Inflammatory macrophage treated with lipopolysaccharide for 1 hour (primary cell): Measurements from ENCODE around the gene A3GALT2.

Source experiments
- DNase-seq, 2 donors: peaks; one replicate each; pipeline ENCODE4 v3.0.0-alpha.2; 2020 to 2022

The A3GALT2 gene

DNA sequence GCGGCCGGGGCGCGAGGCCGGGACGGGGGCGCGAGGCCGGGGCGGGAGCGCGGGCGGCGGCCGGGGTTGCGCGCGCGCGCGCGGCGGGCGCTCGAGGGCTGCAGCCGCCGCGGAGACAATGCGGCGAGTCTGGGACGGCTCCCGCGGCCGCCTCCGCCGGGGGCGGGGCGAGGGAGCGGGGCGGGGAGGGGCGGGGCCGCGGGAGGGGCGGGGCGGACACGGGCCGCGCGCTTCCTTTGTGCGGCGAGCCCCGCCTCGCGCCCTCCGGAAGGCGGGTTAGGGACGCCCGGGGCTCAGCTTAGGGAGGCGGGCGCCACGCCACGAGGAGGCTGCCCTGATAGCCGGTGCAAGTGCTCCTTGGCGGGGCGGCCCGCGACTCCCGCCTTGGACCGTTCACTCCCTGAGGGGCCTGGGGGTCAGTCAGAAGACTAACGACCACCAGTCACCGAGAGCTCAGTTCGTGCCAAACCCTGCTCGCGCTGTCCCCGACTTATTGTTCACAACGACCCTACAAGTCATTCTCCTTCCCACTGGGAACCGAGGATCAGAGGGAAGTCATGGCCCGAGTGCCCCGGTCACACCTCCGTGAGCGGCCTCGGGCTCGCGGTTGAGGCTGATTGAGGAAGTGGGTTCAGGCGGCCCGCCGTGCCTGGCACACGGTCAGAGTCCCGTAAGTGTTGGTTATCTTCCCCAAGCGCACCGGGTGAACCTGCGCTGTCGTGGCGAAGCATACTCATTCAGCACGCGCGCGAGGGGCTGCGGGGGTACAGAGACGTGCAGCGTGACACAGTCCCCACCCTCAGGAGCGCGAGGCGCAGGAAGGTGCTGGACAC is 29.1 kb upstream of the A3GALT2 start:
- peak; percentile 80 for DNase-seq

DNA sequence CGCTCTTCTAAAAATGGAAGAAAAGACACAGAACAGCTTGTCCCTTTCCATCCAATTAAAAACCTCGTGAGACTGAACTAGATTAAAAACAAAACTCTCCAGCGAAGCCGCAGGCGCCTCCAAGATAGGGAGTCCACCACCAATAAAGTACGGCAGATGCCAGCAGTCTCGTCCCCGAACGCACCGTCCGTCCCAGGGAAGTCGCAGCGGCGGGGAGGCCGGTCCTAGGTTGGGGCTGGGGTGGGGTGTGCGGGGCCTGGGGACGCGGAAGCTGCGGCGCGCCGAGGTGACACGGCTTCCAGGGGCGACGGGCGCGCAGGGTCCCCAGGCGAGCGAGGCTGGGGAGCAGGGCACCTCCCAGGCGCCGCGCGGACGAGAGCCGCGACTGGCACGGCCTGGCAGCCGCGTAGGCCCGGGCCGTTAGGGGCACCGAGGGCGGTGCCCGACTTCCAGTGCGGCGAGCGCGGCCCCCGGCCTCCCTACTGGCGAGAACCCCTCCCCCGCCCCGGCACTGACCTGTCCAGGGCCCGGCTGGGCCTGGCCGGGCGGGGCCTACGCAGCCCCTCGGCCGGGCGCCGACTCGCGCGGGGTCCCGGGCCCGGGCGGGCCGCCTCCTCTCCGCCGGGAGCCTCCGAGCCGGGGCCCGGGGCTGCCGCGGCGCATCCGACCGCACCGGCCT is 28.3 kb upstream of the A3GALT2 start:
- DNase-seq: peak in 1 of 2 donors; percentile 22

DNA sequence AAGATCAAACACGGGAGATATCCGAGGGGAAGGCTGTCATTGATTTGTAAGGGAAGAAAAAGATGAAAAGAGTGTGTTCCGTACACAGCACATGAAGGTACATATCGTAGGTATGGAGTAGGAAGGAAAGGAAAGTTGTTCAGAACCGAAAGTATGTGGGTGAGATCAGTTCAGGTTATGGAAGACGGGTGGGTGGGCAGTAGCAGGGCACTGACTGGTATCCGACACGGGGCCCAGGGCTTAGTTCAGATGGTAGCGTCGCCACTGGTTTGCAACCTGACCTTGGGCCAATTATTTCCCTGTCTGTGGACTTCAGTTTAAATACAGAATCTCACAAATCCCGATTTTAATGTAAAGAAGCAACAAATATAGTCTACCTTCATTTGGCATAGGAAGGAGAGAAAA is 27.8 kb upstream of the A3GALT2 start:
- peak in 1 of 2 donors; percentile 43 for DNase-seq

GRCh38 chr1:33348194-33348593 is 27.3 kb upstream of the A3GALT2 start:
- DNase-seq: no peak

DNA sequence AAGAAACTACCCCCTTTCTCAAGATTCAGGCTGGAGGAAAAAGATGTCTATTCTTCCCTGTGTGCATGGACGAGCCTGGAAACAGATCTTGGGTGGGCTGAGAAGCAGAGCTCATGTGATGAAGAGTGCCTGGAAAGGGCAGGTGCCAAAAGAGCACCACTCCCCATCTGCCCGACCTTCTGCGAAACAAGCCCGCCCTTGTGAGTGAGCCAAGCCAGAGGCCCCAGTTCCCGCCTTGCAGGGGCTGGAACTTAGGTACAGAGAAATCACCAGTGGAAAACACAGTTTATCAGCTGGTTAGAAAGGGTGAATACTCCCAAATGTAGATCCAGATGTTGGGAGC is 26.7 kb upstream of the A3GALT2 start:
- DNase-seq: no peak

DNA sequence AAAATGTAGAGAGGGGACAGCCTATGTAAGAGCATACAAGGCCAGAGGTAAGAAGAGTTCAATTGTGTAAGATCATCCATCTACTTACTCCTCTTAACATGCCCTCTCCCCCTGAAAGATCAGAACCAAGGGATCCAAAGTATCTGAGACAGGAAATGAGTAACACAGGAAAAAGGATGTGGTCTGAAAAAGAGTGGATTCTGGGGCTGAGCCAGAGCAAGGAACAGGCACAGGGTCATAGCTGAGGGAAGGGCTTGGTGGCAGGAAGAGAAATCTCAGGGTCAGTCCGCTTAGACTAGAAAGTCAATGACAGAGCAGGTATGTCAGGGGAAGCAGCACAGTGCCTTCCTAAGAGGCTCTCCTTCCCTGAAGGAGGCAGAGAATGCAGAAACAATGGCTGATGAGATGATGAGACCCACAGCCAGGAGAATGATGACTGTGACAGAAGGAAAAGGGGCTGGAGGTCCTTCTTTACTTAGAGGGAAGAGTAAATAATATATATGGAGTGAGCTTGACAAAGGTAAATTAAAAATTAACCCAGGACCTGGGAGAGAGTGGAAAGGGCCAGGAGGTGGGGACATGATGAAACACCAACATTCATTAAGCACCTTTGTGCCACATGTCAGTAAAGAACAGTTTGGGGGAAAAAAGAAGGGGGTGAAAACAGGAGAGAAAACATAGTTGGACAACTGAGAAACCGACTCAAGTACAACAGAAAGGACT is 26.2 kb upstream of the A3GALT2 start:
- peak in 1 of 2 donors; percentile 31 for DNase-seq

DNA sequence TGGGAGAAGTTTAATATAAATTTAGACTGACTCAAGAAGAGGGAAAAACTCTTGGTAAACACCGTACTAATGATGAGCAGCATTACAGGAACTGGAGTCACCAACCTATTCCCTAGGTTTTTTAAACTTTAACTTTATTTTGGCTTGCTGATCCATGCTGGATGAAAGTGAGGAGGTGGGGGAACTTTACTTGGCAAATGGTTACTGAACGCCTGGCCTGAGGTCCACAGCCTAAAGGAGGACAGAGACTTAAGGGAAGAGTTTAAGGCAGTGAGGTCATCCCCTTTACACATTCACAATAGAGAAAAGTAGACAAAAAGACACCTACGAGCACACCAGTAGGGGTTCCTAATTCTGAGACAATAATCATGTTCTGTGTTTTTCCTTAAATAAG is 25.6 kb upstream of the A3GALT2 start:
- DNase-seq: peak; percentile 23 to 53

- no peak for DNase-seq
Measured at GRCh38 chr1:33344896-33345560, 24.1 kb upstream of the A3GALT2 start.

- DNase-seq: no peak
Measured at GRCh38 chr1:33343539-33343938, 22.6 kb upstream of the A3GALT2 start.

DNA sequence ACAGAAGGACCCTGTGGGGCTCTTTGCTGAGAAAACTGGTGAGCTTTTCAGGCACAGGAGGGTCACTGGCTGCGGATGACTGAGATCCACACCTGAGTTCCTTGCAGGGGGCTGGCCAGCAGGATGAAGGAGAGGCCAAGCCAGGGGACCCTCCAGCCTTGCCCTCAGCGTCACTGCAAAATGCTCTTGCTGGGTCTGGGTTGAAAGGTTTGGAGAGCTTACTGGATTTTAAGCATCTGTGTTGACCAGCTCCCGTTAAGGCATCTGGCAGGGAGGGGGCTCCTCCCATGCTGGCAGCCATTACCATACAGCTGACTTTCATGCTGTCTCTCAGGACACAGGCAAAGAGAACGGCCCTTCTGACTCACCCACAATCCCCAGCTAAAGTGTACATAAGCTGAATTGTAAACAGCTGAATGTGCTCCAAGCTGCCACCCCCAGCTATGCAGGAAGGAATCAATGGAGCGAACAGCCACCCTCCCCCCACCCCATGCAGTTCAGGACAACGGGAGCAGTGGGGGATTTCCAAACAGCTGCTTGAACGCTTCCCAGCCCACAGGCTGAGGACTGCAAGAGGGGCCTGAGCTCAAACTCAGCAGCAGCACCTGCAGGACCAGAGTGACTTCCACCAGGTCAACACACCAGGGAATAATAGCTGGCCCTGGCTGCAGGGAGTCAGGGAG is 21.3 kb upstream of the A3GALT2 start:
- no peak for DNase-seq

DNA sequence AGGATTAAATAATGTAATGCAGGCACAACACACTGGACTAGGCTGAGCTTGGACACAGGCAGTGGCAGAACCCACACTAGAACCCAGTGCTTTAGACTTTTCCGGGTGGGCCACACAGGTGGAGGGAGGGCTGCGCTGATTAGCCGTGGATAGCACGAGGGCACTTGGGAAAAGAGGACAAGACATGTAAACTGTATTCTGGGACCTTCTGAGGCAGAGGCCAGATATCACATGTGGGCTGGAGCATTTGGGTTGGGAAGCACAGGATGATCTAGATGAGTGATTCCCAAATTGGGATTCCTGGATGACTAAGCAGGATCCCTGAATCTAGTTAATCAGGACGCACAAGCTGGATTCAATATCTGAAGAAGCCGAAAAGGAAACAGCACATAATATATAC is 20.3 kb upstream of the A3GALT2 start:
- DNase-seq: no peak

- DNase-seq: no peak
Measured at GRCh38 chr1:33339413-33339812, 18.5 kb upstream of the A3GALT2 start.

GRCh38 chr1:33338440-33339211 is 17.7 kb upstream of the A3GALT2 start:
- peak; percentile 86 to 89 for DNase-seq

DNA sequence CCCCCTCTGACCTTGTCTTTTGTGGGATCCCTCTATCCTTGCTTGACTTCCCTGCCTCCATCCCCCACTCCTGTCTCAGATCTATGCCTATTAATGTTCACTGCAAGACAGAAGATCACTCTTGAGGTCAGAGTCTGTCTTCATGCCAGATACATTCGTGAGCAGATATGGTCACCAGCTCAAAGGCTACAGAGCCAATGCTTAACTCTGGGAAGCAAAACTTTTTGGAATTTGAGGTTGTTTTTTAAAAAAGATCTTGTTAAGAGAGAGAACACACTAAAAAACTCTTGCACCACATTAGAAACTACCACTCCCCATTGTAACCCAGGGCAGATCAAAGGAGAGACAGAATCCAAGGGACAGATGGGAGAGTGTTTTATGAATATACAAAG is 17.1 kb upstream of the A3GALT2 start:
- no peak for DNase-seq

DNA sequence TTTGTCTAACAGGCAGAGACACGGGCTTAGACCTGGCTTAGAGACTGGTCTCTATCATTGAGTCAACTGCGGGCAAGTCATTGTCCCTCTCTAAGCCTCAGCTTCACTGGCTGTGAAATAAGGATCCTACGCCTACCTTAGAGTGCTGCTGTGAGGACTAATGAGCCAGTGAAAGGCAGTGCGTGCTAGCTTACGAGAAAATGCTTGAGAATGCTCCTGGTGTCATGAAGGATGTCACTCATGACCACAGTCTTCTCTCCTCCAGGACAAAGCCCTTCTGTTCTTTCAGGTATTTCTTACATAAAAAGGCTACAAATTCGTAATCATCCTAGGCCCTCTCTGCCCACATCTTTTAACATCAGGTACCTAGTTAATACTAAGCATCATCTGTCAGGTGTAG is 16.5 kb upstream of the A3GALT2 start:
- DNase-seq: no peak

DNA sequence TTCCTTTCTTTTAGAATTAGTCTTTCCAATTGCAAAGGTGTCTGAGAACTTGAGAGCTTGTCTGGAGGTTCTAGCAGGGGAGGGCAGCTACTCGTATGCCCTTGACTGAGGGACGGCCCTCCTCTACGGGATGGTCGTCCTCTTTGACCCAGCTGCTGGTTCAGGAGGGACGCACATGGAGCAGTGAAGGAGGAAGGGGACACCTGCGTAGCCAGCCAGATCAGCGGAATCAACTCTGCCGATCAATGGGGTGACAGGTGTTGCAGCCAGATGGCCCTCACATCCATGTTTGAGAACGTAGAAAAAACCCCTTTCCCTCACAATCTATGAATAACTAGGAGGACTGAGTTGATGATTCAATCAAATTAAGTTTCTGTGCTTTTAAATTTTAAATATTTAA is 15.7 kb upstream of the A3GALT2 start:
- no peak for DNase-seq

DNA sequence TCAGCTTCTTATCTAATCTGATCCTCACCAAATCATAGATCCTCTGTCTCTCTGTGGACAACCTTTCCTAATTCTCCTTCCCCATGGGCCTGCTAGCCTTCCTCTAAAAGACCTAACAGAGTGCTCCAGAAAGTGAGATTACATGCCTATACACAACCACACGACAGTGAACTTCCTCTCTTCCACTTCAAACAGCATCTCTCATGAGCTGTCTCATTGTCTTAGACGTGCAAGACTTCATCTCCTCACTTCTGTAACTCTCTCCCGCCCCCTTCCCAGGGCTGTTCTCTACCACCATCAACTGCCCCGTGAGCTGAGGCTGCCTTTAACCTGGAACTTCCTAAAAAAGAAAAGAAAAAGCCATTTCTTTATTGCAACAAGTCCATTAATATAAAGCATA is 14.1 kb upstream of the A3GALT2 start:
- peak; percentile 52 to 63 for DNase-seq

- DNase-seq: peak in 1 of 2 donors; percentile 30
Measured at GRCh38 chr1:33334081-33334552, 13.2 kb upstream of the A3GALT2 start.

DNA sequence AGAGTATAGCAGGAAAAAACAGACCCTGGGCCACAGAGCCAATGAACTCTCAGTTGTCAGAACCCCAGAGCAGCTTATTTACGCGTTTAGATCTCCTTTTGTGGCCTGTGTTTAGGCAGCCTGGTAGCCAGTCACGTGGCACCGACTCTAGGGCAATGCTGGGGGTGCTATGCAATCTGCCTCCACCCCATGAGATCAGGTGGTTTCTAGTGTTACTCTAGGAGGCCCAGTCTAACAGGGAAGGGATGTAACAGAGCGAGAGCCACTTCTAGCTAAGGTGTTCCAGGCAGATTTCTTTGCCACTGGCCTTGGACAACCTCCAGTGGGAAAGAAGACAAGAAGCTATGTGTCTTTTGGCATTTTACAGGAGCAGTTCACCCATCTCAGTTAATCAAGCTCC is 12.0 kb upstream of the A3GALT2 start:
- DNase-seq: no peak

DNA sequence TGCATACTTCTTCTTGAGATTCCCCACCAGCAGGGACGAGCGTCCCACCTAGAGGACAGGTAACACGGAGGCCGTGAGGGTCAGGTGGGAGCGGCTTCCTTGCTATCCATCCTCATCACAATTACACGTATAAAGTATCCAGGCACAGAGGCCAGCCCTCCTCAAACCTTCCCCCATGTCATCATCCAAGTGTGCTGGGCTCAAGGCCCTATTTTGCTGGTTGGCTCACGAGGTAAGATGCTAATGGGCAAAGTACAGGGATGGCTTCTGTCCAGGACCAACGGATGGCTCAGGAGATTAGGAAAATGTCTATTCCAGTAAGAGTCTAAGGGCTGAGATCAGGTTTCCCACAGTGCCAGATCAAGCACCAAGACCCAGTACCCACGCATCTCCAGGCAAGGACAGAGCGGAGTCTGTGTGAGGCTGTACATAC is 11.5 kb upstream of the A3GALT2 start:
- no peak for DNase-seq
